ENCODE data around the gene DDX53. TPM values are rescaled to one million over a fixed set of nuclear protein-coding genes. Genes with fewer than 3 reads are reported as not detected.

The DDX53 gene
- not detected for total RNA-seq
- long read RNA-seq, donor 1 = 0 reads
- long read RNA-seq, donor 2 = 0 reads

DNA sequence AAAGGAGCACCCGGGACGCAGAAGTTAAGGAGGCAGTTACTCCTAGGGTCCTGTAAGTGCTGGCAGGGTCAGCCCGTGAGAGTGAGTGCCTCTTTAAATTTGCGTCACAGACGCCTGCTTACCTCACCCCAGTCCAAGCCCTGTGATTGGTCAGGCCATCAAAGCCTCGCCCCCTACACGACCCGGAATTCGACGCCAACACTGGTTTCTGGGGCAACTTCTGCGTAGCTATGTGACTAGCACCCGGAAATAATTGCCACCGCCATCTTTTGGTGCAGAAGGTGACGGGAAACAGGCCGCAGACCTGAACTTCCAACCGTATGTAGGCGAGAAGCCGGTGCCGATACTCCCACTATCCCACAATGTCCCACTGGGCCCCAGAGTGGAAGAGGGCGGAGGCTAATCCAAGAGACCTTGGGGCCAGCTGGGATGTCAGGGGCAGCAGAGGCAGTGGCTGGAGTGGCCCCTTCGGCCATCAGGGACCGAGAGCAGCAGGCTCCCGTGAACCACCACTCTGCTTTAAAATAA is at the start of gene DDX53:
Gene DDX53, plus strand, starts transcription at position 265 of the 528 bp plus-strand sequence. Its CDS starts 98 bp downstream, at position 363.
- intact Hi-C loops (cut with DNase I) = no loop called here
- DNase-seq (ENCODE audit: low spot score) = no peak

DNA sequence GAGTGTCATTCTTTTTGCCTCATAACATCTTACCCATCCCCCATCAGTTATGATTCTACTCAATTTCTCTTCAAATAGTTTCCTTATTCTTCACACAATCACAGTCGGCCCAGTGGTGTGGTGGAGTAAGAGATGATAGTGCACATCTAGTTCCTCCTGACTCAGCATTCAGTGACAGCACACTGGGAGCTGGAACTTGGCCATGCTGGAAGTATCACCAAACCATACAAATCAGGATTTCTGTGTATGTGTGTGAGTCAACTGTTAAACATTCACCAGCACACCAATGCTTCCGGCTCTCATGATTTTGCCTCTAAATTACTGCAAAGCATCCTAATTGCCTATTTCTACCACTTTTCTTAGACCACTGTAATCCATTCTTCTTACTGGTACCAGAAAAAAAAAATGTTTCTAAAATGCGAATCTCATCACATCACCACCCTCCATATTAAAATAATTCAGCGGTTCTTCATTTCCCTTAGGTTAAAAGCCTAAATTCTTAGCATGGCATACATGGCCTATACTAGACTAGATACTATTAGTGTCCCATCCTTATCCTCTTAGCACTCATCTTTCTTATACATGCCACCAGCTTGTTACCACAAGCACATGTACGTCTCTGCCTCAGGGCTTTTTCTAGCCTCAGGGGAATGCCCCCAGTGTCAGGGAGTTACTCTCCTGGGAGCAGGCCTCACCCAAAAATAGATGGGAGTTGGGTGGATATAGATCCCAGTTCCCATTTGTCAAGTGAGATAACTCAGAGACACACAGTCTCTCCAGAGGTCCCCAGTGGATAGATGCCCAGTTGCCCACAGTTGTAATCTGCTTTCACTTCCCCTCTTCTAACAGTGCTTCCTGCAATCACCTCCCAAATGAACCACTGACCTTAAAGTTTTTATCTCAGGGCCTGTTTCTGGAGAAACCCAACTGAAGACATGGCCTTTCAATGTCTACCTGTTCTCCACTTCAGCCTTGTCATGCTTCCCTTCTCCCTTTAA is 49.2 kb upstream of the DDX53 start:
- no peak for DNase-seq (ENCODE audit: low spot score)
- intact Hi-C loops (cut with DNase I) = no loop called here

DNA sequence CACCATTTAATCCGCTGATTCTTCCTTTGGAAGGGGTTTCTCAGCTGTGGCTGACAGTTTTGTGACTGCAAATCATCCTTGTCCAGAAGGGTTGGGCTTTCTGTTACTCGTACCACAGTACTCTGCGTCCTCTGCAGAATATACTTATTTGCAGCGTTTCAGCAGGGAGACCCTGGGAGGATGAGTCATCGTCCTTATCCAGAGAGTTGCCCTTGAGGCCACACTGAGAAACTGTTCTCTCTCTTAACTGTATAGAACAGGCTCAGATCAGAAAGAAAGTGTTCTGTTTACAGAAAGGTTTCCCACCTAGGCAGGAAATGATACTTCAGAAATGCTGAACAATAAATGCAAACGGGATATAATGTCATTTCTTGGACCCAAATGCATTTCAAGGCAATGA is 47.8 kb upstream of the DDX53 start:
- intact Hi-C loops (cut with DNase I) = no loop called here
- DNase-seq (ENCODE audit: low spot score) = no peak

DNA sequence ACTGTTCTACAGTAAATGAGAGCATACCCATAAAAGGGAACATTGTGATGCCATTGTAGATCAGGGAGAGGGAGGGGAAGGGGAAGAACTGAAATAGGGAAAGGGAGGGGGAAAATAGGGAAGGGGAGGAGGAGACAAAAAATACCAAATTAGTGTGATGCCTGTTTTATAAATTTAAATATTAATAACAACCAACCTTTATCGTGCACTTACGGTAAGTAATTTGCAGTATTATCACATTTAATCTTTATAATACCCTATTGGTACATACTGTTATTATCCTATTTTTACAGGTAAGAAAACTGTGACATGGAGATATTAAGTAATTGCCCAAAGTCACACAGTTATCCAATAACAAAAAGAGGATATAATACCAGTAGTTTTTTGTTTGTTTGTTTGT is 41.5 kb upstream of the DDX53 start:
- intact Hi-C loops (cut with DNase I) = no loop called here
- DNase-seq (ENCODE audit: low spot score) = no peak

DNA sequence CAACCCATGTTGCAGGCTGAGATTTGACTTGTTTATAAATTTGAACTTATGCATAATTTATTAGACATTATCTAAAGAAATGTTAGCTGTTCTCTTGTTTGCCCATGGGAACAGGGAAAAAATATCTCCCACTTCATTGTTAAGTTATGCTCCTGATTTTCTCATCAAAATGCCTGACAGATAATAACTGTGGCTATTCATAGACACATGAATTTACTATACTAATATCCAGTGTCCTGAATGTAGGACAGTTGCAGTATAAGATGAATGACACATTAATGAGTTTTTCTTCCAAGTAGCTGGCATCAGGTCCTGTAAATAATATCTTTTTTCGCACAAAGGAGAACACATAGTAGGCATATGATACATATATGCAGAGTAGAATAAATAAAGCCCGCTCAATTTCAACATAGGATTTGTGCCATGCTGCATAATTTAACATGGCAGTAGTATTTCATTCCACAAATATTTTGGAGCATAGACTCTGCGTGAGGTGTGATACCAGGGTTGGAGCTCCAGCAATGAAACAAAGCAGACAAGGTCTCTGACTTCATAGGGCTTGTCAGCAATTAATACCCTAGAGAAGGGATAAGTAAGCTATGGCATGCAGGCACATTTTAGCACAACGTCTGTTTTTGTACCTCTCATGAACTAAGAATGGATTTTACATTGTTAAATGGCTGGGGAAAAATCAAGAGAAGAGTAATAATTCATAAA is 40.4 kb upstream of the DDX53 start:
- intact Hi-C loops (cut with DNase I) = no loop called here
- no peak for DNase-seq (ENCODE audit: low spot score)

DNA sequence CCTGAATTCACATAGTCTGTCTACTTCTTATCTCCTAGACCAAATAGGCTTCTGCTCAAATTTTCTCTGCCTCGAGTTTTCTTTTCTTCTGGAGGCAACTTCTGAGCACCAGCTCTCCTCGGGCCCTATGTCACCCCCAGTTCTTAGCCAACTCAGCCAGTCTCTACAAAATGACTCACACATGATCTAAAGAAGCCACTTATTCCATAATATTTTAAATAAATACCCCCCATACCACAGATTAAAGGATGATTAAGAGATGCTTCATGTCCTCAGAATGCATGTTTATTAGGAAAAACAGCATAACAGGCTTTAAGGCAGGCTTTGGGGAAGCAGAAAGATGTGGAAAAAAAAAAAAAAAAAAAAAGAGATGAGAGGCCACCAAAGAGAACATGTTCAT is 36.6 kb upstream of the DDX53 start:
- no peak for DNase-seq (ENCODE audit: low spot score)
- intact Hi-C loops (cut with DNase I) = no loop called here

DNA sequence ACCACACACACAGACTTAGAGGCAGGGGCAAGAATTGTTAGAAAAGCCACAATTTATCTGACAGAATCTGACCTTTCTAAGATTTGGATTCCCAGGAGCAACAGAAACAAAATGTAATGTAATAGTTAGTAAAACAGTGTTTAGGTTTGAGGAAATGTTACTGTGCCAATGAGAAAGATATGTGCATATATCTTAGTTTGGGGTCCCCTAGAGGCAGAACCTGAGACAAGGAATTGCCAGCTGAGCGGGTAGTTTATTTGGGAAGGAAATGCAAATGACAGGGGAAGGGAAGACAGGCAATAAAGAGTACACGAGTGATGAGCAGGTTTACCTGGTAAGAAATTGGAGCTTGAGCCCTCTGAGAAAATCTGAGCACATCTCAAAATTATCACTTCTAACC is 31.3 kb upstream of the DDX53 start:
- intact Hi-C loops (cut with DNase I) = no loop called here
- DNase-seq (ENCODE audit: low spot score) = no peak

DNA sequence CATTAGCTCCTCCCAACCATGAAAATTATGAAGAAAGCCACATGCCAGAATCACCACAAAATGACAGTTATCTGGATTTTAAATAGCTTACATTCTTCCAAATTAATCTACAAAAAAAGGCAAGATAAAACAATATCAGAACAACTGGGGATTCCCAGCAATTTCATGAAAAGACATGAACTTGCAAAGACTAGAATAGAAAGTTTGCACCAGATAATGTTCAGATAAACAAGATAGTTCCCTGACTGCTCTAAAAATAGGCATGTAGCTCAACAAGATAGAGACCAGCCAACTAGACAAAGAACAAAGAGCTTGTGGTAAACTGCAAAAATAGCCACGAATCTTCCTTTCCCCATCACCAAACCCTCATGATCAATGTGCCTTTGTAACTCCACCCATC is 30.3 kb upstream of the DDX53 start:
- DNase-seq (ENCODE audit: low spot score) = no peak
- intact Hi-C loops (cut with DNase I) = no loop called here

DNA sequence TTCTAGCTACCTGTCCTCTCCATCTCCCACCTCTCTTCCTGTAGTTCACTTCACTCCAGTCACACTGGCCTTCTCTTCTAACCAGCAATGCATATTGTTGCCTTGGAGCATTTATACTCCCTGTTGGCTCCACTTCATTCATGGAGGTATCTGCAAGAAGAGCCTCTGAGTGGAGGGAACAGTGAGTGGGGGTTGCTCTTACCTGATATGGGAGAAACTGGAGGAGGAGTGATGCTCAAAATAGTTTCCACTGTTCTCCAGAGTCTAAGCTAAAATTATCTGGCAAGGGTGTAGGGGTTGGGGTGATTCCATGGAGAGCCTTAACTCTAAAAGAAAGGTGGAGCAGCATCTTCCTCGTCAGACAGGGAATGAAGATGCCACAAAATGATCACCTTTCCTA is 28.9 kb upstream of the DDX53 start:
- no peak for DNase-seq (ENCODE audit: low spot score)
- intact Hi-C loops (cut with DNase I) = no loop called here

DNA sequence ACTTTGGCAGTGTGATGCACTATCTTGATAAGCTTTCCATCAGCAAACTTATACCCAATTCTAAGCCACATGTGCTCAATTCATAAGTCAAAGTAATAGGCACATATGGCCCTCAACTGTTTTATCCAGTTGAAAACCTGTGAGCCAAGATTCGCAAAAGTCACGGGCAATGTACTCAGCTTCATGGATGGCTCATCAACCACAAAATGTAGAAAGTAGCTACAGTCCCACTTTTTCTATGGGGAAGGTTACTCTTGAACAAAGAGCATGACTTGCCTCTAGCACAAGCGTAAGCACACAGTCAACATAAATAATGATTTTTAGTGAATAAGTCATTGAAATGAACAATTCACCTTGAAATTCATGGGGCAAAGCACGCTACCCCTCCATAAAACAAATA is 25.1 kb upstream of the DDX53 start:
- intact Hi-C loops (cut with DNase I) = no loop called here
- no peak for DNase-seq (ENCODE audit: low spot score)

DNA sequence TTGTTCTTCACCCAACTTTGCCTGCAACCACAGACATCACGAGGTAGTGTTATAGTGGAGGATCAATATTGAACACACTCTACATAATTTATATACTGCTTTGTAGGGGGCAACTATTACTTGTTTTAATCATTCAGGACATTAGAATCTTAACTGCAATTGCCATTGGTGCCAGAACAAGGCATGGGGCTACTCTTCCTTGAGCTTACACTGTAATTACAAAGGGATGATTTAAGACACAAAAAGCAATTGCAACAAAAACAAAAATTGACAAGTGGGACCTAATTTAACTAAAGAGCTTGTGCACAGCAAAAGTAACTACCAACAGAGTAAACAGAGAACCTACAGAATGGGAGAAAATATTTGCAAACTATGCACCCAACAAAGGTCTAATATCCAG is 24.0 kb upstream of the DDX53 start:
- intact Hi-C loops (cut with DNase I) = no loop called here

DNA sequence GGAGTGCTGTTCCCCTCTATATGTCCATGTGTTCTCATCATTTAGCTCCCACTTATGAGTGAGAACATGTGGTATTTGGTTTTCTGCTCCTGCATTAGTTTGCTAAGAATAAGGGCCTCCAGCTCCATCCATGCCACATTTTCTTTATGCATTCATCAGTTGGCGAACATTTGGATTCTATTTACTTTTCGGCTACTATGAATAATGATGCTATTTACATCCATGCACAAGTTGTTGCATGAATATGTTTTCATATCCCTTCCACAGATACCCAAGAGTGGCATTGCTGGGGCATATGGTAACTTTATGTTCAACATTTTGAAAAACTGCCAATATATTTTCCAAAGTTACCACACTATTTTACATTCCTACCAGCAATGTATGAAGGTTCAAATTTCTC is 13.8 kb upstream of the DDX53 start:
- DNase-seq (ENCODE audit: low spot score) = no peak
- intact Hi-C loops (cut with DNase I) = no loop called here

More for the DNA sequence above, 24.0 kb upstream of the DDX53 start:
- DNase-seq (ENCODE audit: low spot score) = no peak

DNA sequence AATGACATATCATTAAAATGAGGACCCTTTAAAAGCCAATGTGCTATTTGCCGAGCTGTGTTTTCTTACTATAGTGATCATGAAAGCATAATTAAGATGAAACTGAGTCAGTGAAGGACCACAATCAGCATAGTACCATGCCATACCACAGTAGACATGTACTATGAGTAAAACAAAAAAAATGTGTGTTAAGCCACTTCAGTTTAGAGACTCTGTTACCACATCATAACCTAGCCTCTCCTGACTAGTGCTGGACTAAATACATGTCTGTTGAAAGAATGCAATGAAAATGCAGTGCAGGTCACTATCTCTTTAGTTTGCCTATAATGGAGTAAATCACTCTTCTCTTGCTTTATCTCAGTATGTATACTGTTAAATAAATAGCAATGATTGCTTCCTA is 12.3 kb upstream of the DDX53 start:
- intact Hi-C loops (cut with DNase I) = no loop called here
- DNase-seq (ENCODE audit: low spot score) = no peak

DNA sequence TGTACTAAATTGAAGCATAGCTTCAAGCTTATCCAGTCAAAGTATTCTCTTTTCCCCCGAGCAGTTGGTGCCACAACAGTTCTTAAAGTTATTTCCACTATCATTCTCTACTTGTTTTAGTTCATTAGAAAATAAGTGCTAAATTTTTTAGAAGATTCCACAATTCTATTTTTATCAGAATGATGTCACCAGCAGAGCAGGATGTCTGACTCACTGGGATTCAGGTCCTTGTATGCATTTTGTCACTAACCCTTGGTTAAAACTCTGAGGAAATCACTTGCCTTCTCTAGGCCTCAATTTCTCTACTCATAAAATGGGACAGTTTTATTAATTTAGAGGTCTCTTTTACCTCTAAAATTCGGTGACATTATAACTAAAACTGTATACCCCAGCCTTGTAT is 3.4 kb downstream of the DDX53 start:
- intact Hi-C loops (cut with DNase I) = no loop called here
- DNase-seq (ENCODE audit: low spot score) = no peak

DNA sequence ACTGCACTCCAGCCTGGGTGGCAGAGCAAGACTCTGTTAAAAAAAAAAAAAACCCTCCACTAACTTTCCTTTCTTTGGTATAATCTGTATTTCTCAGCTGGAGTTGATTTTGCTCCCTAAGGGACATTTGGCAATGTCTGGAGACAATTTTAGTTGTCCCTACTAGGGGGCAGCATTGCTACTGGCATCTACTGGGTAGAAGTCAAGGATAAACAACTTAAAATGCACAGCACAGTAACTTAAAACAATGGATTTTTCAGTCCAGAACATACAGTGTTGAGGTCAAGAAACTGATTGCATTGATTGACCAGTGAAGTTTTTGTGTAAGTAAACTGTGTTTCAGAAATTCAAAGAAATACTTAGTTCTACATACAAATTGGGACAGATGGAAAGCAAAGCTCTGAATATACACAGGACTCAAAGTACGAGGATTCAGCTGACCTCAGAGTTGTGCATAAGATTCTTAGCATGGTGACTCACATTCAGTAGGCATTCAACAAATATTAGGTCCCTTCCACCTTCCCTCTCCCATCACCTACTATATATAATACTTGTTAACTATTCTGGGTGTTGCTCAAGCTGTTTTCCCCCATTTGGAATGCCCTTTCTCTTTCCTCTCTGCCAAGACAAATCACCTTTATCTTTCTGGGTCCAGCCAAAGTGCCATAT is 8.8 kb downstream of the DDX53 start:
- DNase-seq (ENCODE audit: low spot score) = no peak
- intact Hi-C loops (cut with DNase I) = no loop called here

DNA sequence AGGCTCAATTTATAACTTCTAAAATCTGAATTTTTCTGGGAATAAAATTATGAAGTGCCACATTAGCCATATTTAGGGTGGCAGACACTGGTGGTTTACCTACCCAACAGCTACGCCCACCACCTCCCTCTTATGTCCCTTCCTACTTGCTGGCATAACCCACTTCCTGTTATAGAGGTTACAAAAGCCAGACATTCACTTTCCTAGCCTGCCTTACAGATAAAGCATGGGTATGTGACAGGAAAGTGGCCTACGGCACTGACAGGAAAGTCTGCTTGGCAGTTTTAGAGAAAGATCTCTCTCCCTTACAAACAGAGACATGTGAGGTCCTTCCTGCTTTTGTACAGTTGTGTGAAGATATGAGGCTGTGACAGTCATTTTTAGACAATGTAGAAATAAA is 12.4 kb downstream of the DDX53 start:
- intact Hi-C loops (cut with DNase I) = no loop called here
- DNase-seq (ENCODE audit: low spot score) = no peak

DNA sequence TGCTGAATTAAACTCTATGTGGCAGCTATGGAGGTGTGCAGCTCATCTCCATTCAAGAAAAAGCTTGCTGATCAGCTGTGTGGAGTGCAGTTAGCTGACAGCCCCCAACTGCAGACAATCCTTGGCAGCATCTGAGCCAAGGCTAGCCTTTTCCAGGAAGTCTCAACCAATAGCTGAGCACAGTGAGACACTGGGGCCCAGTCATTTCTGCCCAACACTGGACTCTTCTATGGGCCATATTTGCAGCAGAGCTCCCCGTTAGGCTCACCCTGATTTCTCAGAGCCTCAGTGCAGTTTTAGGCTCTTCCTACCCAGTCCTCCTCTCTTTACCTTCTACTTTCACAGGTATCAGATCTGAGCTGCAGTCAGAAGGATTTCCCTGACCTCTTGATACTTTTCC is 12.9 kb downstream of the DDX53 start:
- no peak for DNase-seq (ENCODE audit: low spot score)
- intact Hi-C loops (cut with DNase I) = no loop called here

DNA sequence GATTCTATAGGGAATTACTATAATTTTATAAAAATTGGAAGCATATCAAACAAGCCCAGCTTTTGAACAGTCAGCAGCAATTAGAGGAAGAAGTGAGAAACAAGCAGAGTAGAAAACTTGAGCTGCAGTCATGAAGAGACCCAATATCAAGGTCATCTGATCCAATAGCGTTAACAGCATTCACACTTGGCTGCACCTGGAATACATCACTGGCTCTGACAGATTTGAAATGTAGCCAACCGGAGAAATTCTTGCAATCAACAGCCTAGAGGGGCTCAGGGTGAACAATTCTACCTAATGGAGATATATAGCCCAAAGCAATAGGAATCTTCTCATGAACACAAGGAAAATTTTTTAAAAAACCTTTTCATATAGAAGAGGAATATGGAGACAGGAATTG is 13.6 kb downstream of the DDX53 start:
- DNase-seq (ENCODE audit: low spot score) = no peak
- intact Hi-C loops (cut with DNase I) = no loop called here

DNA sequence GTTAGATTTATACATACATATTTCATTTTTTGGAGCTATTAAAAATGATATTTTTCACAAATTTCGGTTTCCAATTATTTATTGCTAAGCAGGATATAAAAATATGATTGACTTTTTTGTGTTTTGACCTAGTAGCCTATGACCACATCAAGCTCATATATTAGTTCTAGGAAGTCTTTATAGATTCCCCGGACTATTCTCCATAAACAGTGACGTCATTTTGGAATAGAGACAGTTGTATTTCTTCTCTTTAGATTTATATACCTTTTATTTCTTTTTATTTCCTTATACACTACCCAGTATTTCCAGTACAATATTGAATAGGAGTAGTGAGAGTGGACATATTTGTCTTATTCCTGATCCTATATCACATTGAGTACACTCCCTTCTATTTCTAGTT is 31.8 kb downstream of the DDX53 start:
- intact Hi-C loops (cut with DNase I) = no loop called here
- no peak for DNase-seq (ENCODE audit: low spot score)

DNA sequence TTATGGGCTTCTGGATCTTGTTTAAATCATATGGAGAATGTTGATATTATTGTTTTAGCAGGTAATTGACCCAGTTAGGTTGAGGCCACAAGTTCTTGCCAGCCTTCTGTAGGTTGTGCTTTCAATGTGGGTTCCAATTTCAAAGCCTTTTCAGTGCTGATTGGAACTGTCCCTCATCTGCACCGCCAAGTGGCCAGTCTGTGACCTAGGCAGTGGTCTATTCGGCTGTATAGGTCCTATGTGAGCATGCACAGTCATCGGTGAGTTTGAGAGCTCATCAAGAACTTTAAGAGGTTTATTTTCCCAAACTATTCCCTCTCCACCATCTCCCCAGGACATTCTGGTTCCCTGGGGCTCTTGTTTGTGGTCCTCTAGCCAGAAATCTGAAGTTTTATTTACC is 35.7 kb downstream of the DDX53 start:
- no peak for DNase-seq (ENCODE audit: low spot score)
- intact Hi-C loops (cut with DNase I) = no loop called here
